IPS-NIHi11 (cell line): ENCODE results near the gene B3GNT5.

ENCODE experiments used
- DNase-seq: peaks from one replicate; pipeline ENCODE4 v3.0.0; 2012; ENCODE audit warnings: mixed read lengths, low spot score

Gene B3GNT5

DNA sequence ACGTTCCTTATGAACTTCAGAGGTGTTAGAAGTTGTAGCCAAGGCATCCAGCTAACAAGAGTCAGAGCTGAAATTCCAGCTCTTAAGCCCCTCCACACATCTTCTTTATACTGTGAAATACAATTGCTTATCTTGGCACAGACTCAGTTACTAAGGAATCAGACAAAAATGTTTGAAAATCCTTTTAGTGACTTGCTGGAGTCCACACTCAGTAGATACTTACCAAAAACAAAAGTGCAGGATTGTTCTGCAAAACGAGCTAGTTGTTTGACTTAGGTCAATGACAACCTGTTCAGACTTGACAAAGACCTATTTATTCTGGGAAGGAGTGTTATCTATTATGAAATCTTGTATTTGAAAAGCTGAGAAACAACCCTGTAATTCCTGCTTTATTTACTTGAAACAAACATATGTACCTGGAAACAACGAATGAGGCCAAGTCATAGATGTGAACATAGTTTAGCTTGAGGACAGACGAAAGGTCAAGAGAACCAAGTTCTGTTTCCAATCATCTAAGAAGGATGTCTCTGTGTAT lies 38.5 kb downstream of the B3GNT5 start:
- DNase-seq, result no peak

DNA sequence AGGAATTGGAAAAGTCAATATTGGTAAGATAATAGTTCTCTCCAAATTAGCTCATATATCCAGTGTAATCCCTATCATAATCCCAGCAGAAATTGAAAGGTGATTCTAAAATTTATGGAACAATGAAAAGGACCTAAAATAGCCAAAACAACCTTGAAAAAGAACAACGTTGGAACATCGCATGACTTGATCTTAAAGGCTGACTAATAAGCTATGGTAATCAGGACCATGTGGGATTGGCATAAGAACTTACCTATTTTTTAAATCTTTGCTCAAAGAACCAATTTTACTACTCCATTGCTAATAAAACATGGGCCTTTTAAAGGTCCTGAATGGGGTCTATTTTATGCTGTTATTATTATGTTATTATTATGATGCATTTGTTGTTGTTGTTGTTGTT lies 40.9 kb downstream of the B3GNT5 start:
- DNase-seq, result no peak

DNA sequence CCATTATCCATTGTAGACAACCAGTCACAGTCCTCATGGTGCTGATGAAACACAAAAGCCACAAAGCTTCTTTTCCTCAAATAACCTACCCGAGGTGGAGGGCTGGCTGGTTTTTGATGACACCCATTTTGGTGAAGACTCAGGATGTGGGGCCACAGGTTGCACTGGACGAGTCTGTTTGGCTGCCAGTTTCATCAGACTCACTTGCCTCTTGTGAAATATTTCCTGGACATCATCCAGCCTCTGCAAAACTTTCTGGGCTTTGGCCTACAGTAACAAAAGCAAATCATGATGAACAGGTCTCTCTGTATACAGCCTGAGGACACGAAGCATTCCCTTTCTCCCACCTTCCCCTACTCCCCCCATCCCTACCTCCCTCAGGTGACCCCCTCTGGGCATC lies 42.2 kb downstream of the B3GNT5 start:
- no peak for DNase-seq

DNA sequence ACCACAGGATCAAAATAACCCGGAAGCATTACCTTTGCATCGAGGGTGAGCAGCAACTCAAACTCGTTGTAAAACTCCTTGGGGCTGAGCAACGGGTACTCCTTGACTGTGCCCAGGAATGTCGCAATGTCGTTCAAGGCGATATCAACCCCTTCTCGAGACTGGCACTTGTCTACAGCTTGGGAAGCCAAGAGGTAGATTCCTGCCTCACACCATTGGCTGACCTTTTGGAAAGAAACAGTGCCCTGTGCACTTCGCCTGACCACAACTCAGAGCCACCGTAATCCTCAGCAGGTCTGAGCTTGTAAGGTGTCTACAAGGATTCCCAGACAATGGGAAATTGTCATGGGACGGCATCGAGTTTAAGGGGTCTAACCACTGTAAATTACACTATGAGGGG lies 43.9 kb downstream of the B3GNT5 start:
- no peak for DNase-seq

DNA sequence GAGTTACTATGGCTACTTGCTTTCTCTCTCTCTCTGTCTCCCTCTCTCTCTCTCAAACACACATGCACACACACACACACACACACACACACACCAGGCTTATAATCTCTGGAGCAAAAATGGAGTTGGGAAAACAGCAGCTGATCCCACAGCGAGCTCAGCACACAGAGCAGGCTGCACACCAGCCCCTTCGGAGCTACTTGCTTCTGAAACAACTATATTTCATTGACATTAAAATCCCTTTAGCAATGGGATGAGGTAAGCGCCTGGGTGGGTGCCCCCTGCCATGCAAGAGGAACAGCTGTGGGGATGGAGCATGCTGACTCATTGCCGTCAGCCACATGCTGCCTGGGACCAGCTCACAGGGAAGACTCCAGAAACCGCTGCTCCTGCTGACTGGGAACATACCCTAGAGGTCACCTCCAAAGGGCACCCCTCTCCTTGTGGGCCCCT lies 45.7 kb downstream of the B3GNT5 start:
- peak; percentile 55 for DNase-seq

DNA sequence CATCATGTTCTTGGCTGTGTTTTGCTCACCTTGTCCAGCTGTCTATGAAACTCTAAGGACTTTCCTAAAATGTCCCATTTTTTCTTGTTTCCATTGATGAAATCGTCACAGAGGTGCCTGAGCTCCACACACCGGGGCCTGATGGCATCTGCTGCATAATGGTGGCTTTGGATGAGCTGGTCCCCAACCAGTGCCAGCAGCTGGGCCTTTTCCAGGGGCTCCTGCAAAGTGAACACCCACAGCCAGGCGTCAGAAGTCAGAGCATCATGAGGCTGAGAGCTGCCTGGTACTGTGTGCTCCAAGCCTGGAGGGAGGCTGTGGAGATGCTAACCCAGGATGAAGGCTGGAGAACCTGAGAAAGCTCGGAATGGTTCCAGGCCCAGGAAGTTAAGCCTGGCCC lies 46.9 kb downstream of the B3GNT5 start:
- no peak for DNase-seq

DNA sequence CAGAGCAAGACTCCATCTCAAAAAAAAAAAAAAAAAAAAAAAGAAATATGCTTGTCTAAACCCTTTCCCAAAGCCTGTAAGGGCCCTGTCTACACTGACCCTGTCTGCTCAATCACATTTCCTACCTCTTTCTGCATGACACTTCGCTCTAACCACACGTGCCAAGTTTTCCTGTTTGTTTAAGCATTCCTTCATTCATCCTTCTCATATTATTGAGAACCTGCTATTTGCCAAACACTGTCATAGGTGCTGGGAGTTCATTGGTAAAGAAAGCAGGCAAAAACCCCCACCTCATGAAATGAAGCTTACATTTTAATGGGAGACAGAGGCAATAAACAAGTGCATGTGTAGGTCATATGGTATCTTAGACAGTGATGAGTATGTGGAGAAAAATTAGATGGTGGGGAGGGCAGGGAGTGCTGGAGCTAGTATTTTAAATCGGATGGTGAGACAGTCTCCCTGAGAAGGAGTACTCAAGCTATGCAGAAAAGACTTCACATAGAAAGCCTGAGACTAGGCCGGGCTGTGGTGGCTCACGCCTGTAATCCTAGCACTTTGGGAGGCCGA lies 48.0 kb downstream of the B3GNT5 start:
- DNase-seq, result no peak

DNA sequence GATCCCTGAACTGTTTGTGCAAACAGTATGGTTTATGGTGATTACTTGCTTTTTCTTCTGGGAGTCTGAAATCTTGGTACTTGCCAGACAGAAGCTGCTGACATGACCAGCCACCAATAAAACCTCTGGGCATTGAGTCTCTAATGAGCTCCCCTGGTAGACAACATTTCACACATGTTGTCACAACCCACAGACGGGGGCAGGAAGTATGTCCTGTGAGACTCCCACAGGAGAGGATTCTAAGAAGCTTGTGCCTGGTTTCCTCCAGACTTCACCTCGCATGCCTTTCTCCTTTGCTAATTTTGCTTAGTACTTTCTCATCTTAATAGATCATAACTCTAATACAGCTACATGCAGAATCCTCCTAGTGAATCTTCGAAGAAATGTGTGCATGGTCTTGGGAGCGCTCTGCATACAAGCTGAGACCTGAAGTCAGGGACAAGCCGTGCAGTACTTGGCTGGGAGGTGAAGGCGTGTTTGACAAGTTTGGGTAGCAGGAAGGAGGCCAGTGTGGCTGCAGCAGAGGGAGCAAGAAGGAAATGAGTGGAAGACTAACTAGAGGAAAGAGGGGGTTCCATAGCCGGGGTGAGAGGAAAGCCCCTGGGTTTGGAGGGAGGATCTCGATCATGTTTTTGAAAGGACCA lies 49.0 kb downstream of the B3GNT5 start:
- no peak for DNase-seq

DNA sequence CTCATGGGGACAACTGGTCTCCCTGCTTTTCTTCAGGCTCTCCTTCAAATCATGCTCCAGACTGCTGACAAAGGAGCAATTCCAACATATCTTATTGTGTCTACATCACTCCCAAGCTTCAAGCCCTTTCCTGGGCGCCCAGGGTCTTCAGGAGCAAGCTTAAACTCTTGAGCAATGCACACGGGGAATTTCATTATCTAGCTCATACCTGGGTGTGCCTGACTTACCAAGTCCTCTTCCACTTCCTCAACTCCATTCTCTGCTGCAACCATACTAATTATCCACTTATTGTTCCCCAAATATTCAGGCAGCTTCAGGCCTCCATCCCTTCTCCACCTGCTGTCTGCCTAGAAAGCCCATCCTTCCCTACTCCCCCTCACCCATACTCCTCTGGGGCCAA lies 50.6 kb downstream of the B3GNT5 start:
- no peak for DNase-seq

DNA sequence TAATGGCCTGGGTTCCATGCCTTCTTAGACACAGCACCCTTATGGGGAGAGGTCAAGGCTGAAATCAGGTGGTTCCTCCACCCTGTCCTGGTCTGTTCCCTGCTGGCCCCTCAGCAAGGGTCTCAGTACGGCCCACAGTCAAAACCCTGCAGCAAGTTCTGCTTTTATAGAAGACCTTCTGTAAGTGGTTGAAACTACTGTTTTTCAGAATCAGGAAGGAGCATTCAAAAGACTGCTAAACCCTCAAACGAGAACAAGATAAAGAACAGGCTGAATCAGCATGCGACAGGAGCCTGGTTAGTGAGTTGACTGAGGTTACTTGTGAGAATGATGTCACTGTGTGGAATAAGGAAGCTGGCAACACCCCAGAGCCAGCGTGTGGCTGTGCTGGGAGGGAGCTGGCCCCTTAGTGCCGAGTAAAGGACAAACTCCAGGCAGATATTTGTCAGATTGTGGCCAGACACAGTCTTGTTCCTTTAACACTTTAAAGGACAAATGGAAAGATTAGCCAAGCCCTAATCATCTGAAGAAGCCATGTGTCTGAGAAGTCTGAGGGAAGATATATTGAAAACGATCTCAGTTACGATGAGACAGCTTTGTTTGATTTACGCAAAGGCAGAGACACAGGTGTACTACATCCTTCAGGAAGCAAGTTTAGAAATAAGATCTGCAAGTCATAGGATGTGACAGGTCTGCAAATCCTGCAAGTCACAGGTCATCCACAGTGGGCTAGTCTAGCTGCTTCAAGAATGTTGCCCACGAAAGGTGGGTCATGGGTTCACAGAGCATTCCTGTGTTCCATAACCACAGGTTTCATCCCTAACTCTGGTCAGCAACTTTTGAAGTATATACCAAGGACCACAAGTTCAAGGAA lies 54.0 kb downstream of the B3GNT5 start:
- peak; percentile 33 for DNase-seq

DNA sequence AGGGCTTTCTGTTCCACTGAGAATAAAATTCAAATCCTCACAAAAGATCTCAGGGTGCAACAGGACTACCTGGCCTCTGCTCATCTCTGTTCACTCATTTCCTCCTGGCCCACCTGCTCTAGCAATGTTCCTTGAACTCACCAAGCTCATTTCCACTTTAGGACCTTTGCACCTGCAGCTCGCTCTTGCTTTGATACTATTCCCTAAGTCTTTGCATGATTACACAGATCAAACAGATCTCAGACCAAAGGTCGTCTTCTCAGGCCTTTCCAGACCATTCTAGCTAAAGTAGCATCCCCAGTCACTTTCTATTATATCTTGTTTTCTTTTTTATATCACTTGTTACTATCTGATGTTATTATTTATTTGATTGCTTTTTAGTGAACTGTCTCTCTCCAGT lies 54.7 kb downstream of the B3GNT5 start:
- DNase-seq, result no peak

DNA sequence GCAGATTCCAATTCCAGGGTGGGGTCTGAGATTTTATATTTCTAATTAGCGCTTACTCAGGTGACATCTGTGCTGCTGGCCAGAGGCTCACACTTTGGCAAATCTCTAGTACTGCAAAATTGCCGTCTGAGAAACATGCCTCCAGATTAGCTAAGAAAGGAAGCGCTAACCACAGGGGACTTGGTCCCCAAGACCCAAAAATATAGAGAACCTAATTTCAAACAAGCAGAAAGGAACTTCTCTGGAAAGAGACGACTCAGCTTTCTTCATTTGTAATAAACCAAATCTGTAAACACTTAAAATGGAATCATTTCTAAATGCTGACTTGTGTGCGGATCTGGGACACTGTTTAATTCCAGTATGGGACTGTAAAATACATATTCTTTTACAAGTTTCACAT lies 55.7 kb downstream of the B3GNT5 start:
- DNase-seq, result no peak

DNA sequence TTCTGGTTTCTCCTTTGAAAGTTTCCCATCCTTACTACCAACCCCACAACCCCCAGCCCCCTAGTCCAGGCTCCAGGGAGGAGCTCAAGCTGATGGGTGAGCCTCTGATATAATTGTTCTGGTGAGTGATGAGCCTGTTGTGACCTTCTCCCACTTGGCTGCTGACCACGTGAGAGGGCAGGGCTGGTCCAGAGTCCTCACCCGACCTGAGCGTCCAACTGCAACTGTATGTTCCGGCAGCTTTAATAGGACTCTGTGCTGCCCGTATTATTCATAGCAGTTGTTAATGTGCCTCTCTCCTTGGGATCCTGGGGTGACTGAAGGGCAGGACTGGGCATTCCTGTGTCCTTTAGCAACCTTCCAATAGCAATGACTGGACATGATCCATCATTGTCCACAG lies 56.2 kb downstream of the B3GNT5 start:
- no peak for DNase-seq

DNA sequence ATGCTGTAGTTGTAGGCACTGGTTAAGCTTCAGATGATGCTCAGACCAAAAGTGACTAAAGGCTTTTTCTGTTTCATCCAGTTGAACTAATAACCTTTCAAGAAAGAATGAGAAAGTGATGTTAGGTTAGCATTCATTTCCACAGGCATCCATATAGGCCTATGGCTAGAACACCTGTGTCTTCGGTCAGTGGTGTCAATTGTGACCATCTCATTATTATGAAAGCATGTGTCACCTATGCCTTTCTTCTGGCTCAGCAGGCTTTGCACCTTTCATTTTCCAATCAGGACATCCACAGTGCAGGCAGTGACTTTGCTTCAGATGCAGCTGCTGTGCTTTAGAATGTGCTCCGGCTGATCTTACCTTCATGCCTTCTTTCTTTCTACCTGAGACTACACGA lies 57.9 kb downstream of the B3GNT5 start:
- DNase-seq, result no peak

DNA sequence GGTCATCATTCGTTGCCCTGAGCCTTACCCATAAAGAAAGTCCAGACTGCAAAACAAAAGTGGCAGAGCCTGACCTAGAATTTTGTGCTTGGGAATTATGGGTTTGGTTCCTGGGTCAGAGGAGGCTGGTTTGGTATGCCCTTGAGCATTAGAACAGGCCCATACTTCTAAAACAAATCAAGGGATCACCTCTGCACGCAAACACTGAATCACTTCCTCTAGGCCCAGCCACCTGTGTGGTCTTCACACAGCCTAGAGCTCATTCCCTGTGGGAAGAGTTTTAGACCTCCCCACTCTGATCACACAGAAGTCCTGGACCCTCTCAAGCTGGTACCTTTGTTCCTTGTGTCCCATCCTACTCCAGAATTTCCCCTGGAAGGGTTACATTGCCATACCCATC lies 59.4 kb downstream of the B3GNT5 start:
- DNase-seq, result no peak

DNA sequence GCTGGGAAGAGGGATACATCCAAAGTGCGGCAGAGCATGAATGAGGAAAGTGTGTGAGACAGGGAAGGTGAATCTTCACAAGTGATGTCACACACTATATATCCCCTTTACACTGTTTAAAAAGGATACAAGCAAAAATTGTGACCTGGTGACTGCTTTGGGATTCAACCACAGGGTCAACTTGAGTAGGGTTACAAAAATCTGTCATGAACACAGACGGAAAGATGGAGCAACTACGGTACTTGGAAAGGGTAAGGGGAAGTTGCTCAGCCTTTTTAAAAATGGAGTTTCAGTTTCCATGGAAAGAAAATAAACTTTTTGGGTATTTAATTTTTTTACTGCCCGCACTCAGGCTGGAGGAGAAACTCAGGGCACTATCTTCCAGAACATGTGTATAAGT lies 60.3 kb downstream of the B3GNT5 start:
- DNase-seq, result no peak

DNA sequence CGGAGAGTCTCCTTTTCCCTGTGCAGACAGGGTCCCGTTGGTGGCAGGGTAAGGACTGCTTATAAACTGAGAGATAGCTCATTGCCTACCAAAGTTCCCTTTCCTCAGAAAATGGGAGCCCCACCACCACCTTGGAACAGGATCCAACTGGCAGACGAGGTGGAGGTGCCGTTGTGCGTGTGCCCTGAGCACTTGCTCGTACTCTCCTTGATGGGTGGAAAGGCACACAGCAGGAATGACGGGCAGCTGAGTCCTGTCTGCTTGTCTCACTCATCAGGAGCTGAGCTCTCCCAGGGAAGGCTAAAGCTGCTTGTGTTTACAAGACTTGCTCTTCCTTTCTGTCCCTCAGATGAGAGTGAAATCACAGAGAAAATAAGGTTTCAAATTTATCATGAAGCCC lies 60.7 kb downstream of the B3GNT5 start:
- no peak for DNase-seq

DNA sequence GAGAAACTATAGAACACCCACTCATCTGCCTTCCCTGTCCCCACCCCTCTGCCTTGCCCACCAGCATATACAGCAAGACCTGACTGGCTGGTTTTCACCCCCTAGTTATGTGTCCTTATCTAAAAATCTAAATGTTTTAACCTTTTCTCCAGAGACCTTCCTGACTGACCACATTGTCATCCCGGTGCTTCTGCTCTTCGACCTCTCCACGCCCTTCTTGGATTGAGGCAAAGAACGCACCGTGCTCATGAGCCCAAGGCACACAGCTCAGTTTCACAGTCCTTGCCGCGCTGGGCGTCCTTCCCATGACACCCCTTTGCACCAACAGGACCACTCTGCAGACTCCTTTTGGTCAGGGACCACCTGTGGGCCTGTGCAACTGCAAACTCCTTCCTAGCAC lies 62.7 kb downstream of the B3GNT5 start:
- DNase-seq, result no peak

DNA sequence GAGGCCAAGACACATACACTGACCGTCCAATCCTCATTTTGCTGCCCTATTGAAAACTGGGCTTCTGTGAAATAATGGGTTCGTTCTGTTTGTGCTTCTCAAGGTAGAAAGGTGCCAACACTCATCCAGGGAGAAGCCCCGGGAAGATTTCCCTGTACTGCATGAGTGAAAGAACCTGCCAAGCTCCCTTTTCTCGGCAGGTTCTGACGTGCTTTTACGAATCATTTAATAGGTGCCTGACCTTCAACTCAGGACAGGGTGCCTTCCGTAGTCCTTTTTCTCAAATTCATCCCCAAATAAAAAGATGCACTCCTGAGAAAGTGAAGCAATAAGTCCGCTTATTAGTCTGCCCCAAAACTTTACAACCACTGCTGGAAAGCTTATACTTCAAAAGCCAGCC lies 64.2 kb downstream of the B3GNT5 start:
- DNase-seq, result no peak

DNA sequence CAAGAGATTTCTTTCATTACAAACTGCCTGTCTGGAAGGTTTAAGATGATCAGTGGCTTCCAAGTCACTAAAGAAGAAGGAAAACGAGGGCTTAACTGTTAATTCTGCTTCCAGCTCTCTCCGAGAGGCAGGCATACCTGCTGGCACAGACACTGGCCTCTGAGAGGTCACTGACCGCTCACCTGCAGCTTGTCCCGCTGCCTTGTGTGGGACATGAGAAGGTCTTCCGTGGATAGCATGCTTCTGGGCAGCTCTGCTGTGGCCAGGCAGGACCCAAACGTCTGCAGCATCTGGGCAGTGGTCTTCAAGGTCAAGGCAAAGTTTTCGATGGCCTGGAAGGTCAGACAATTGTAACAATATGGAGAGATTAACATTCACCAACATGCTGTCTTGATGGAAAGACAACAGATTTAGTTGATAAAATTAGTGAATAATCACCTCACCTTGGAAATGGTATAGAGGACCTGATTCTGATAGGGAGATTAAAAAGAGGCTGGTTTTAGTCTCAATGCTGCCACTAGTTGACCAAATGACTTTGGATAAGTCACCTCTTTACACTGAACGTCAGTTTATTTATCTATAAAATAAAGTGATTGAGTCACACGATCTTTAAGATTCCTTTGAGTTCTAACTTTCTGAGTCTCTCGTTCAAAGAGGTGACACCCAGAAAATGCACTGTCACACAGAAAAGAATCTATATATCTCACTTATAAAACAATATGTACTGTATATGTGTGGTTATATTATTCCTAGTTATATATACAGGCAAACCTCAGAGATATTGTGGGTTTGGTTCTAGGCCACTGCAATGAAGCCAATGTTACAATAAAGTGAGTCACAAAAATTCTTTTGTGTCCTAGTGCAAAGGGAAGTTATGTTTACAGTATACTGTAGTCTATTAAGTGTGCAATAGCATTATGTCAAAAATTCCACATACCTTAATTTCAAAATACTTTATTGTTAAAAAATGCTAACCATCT lies 65.1 kb downstream of the B3GNT5 start:
- DNase-seq, result no peak

DNA sequence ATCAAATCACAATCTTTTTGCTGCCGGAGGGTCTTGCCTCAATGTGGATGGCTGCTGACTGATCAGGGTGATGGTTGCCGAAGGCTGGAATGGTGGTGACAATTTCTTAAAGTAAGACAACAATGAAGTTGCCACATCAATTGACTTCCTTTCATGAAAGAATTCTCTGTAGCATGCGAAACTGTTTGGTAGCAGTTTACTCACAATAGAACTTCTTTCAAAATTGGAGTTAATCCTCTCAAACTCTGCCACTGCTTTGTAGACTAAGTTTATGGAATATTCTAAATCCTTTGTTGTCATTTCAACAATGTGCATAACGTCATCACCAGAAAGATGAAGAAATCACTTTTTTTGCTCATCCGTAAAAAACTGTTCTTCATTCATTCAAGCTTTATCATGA lies 65.8 kb downstream of the B3GNT5 start:
- DNase-seq, result no peak

DNA sequence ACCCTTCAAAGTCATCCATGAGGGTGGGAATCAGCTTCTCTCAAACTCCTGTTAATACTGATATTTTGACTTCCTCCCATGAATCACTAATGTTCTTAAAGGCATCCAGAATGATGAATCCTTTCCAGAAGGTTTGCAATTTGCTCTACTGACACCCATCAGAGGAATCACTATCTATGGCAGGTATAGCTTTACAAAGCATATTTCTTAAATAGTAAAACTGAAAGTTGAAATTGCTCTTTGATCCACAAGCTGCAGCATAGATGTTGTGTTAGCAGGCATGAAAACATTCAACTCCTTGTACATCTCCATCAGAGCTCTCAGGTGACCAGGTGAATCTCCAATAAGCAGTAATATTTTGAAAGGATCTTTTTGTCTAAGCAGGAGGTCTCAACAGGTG lies 66.3 kb downstream of the B3GNT5 start:
- no peak for DNase-seq
